K562 (cell line): Measurements from ENCODE around the gene DLL4. TPM values are rescaled to one million over a fixed set of nuclear protein-coding genes. Genes with fewer than 3 reads are reported as not detected.

Experiments
- ATF1 ChIP-seq, 2 experiments: fragments of 450-650 bp in 1 of 2; IDR thresholded peaks; 2 replicates each; pipeline ENCODE4 v1.6.1; 2016; ENCODE audit warnings: missing compliant biosample characterization in 1 of 2, missing genetic modification characterization in 1 of 2
- CREM ChIP-seq: IDR thresholded peaks from 2 replicates; pipeline ENCODE4 v1.6.1; 2014; ENCODE audit warnings: antibody characterized with exemption, low read depth
- HIVEP1 ChIP-seq: fragments of 250-450 bp; sonication (Bioruptor Pico); IDR thresholded peaks from 2 replicates; pipeline ENCODE4 v1.4.0; 2020; ENCODE audit warnings: mild to moderate bottlenecking
- POLR3G ChIP-seq: IDR thresholded peaks from 2 replicates; pipeline ENCODE4 v1.6.1; 2011; ENCODE audit not compliant: insufficient read length, insufficient replicate concordance; ENCODE audit errors: extremely low read depth
- RHOXF2B ChIP-seq: fragments of 250-450 bp; sonication (Bioruptor Pico); conservative IDR thresholded peaks from 2 replicates; pipeline ENCODE4 v1.5.1; 2021
- polyA plus RNA-seq, 8 experiments: library from polyadenylated mRNA; depleted of rRNA in 4 of 8; stranded (reverse) in 5 of 8; unstranded in 3 of 8; fragments of >200 nt; fragmentation: Nextera tagmentation in 2 of 8; fragmentation: Illumina TruSeq in 1 of 8; extraction: Ambion mirVana in 2 of 8; extraction: Trizol in 1 of 8; gene quantifications; 2 replicates each; pipeline versions ENCODE4 v1.2.1 to v1.2.3, GENCODE V29; 2011 to 2014; ENCODE audit warnings: inconsistent platforms in 1 of 8, missing spikeins in 1 of 8
- total RNA-seq, 7 experiments: library from RNA; depleted of rRNA in 6 of 7; stranded (reverse); fragments of >200 nt in 6 of 7; fragmentation: Illumina TruSeq in 2 of 7; extraction: Trizol in 2 of 7; gene quantifications; 2 replicates each; pipeline versions ENCODE4 v1.2.1 to v1.2.3, GENCODE V29; 2011 to 2021; ENCODE audit warnings: low replicate concordance in 1 of 7
- TF ChIP-seq, protein P1 (sequence below), 3 experiments: IDR thresholded peaks in 2 of 3; conservative IDR thresholded peaks in 1 of 3; 2 replicates each; pipeline ENCODE4 v1.5.1; 2011 to 2012; ENCODE audit warnings: low read length in 3 of 3, mild to moderate bottlenecking in 3 of 3, control low read depth in 2 of 3, improper control_type of control experiment in 1 of 3, inconsistent platforms in 1 of 3, low read depth in 1 of 3, mixed read lengths in 1 of 3, moderate library complexity in 1 of 3; ENCODE audit not compliant: insufficient read depth in 2 of 3
- TF ChIP-seq, protein P2 (sequence below): sonication (generic); formaldehyde crosslinking; IDR thresholded peaks from 2 replicates; pipeline ENCODE4 v1.8.1; 2023; ENCODE audit warnings: mild to moderate bottlenecking, missing genetic modification reagents
- TF ChIP-seq, protein P3 (sequence below), 2 experiments: fragments of 250-450 bp in 1 of 2; fragments of 450-650 bp in 1 of 2; sonication (Bioruptor Pico) in 1 of 2; IDR thresholded peaks; 2 replicates each; pipeline versions ENCODE4 v1.6.1 to v1.8.0; 2016 to 2021; ENCODE audit warnings: mild to moderate bottlenecking in 2 of 2, moderate library complexity in 2 of 2, missing compliant biosample characterization in 1 of 2, missing genetic modification characterization in 1 of 2
- TF ChIP-seq, protein P4 (sequence below): fragments of 450-650 bp; IDR thresholded peaks from 2 replicates; pipeline ENCODE4 v1.6.1; 2016; ENCODE audit warnings: mild to moderate bottlenecking, moderate library complexity

Gene DLL4
- total and polyA plus RNA-seq, 9 of the 15 experiments (the other 6 are each of a cell fraction or from before 2014, with no cell fraction given): 0.04 to 1.1 (median 0.41) TPM; not detected in 1

DNA sequence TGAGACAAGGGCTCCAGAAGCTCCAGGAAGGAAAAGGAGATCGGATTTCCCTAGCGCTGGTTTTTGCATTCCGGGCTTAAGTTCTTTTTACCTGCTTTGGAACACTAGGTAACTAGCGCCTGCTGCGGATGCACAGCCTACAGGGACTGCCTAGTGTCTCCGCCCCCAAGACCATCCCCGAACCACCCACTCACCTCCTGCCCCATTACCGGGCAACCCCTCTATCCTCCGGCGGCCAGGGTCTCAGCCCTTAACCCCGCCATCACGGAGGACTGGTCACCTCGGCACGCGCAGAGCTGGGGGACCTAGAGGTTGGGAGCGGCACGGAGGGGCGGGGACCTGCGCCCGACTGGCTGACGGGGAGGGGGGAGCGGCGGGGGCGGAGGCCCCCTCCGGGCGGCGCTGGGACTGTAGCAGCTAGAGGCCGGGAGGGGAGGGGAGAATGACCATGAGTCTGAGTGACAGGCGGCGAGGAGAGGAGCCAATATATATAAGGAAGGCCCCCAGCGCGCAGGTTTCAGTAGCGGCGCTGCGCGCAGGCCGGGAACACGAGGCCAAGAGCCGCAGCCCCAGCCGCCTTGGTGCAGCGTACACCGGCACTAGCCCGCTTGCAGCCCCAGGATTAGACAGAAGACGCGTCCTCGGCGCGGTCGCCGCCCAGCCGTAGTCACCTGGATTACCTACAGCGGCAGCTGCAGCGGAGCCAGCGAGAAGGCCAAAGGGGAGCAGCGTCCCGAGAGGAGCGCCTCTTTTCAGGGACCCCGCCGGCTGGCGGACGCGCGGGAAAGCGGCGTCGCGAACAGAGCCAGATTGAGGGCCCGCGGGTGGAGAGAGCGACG lies at the start of gene DLL4 (continued):
- TF ChIP-seq, protein P1, sequence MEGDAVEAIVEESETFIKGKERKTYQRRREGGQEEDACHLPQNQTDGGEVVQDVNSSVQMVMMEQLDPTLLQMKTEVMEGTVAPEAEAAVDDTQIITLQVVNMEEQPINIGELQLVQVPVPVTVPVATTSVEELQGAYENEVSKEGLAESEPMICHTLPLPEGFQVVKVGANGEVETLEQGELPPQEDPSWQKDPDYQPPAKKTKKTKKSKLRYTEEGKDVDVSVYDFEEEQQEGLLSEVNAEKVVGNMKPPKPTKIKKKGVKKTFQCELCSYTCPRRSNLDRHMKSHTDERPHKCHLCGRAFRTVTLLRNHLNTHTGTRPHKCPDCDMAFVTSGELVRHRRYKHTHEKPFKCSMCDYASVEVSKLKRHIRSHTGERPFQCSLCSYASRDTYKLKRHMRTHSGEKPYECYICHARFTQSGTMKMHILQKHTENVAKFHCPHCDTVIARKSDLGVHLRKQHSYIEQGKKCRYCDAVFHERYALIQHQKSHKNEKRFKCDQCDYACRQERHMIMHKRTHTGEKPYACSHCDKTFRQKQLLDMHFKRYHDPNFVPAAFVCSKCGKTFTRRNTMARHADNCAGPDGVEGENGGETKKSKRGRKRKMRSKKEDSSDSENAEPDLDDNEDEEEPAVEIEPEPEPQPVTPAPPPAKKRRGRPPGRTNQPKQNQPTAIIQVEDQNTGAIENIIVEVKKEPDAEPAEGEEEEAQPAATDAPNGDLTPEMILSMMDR (IDR thresholded peaks at IDR 0.05 in 2 of 3, conservative IDR thresholded peaks at IDR 0.05 in 1 of 3; ENCODE audit: insufficient read depth in 2 of 3, low read depth in 1 of 3, low read length in 3 of 3): peak in 1 of 3 experiments; percentile 10; a peak in 1 of 6 replicates
- TF ChIP-seq, protein P2, sequence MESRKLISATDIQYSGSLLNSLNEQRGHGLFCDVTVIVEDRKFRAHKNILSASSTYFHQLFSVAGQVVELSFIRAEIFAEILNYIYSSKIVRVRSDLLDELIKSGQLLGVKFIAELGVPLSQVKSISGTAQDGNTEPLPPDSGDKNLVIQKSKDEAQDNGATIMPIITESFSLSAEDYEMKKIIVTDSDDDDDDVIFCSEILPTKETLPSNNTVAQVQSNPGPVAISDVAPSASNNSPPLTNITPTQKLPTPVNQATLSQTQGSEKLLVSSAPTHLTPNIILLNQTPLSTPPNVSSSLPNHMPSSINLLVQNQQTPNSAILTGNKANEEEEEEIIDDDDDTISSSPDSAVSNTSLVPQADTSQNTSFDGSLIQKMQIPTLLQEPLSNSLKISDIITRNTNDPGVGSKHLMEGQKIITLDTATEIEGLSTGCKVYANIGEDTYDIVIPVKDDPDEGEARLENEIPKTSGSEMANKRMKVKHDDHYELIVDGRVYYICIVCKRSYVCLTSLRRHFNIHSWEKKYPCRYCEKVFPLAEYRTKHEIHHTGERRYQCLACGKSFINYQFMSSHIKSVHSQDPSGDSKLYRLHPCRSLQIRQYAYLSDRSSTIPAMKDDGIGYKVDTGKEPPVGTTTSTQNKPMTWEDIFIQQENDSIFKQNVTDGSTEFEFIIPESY: peak; percentile 86
- TF ChIP-seq CREM (peak; percentile 4; the same call in 1 of the 2 replicates), ATF1 (CRISPR knock-in tag; IDR thresholded peaks at IDR 0.05) (no peak), ATF1 (tag; IDR thresholded peaks at IDR 0.05) (no peak; the same call in none of the 2 replicates), HIVEP1 (CRISPR knock-in tag) (no peak), POLR3G (no peak), RHOXF2B (CRISPR knock-in tag) (no peak)
- TF ChIP-seq, protein P3, sequence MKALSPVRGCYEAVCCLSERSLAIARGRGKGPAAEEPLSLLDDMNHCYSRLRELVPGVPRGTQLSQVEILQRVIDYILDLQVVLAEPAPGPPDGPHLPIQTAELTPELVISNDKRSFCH (CRISPR knock-in tag; IDR thresholded peaks at IDR 0.05): no peak
- TF ChIP-seq, protein P3 (tag; IDR thresholded peaks at IDR 0.05): peak; percentile 45; the same call in 1 of the 2 replicates
- TF ChIP-seq, protein P4, sequence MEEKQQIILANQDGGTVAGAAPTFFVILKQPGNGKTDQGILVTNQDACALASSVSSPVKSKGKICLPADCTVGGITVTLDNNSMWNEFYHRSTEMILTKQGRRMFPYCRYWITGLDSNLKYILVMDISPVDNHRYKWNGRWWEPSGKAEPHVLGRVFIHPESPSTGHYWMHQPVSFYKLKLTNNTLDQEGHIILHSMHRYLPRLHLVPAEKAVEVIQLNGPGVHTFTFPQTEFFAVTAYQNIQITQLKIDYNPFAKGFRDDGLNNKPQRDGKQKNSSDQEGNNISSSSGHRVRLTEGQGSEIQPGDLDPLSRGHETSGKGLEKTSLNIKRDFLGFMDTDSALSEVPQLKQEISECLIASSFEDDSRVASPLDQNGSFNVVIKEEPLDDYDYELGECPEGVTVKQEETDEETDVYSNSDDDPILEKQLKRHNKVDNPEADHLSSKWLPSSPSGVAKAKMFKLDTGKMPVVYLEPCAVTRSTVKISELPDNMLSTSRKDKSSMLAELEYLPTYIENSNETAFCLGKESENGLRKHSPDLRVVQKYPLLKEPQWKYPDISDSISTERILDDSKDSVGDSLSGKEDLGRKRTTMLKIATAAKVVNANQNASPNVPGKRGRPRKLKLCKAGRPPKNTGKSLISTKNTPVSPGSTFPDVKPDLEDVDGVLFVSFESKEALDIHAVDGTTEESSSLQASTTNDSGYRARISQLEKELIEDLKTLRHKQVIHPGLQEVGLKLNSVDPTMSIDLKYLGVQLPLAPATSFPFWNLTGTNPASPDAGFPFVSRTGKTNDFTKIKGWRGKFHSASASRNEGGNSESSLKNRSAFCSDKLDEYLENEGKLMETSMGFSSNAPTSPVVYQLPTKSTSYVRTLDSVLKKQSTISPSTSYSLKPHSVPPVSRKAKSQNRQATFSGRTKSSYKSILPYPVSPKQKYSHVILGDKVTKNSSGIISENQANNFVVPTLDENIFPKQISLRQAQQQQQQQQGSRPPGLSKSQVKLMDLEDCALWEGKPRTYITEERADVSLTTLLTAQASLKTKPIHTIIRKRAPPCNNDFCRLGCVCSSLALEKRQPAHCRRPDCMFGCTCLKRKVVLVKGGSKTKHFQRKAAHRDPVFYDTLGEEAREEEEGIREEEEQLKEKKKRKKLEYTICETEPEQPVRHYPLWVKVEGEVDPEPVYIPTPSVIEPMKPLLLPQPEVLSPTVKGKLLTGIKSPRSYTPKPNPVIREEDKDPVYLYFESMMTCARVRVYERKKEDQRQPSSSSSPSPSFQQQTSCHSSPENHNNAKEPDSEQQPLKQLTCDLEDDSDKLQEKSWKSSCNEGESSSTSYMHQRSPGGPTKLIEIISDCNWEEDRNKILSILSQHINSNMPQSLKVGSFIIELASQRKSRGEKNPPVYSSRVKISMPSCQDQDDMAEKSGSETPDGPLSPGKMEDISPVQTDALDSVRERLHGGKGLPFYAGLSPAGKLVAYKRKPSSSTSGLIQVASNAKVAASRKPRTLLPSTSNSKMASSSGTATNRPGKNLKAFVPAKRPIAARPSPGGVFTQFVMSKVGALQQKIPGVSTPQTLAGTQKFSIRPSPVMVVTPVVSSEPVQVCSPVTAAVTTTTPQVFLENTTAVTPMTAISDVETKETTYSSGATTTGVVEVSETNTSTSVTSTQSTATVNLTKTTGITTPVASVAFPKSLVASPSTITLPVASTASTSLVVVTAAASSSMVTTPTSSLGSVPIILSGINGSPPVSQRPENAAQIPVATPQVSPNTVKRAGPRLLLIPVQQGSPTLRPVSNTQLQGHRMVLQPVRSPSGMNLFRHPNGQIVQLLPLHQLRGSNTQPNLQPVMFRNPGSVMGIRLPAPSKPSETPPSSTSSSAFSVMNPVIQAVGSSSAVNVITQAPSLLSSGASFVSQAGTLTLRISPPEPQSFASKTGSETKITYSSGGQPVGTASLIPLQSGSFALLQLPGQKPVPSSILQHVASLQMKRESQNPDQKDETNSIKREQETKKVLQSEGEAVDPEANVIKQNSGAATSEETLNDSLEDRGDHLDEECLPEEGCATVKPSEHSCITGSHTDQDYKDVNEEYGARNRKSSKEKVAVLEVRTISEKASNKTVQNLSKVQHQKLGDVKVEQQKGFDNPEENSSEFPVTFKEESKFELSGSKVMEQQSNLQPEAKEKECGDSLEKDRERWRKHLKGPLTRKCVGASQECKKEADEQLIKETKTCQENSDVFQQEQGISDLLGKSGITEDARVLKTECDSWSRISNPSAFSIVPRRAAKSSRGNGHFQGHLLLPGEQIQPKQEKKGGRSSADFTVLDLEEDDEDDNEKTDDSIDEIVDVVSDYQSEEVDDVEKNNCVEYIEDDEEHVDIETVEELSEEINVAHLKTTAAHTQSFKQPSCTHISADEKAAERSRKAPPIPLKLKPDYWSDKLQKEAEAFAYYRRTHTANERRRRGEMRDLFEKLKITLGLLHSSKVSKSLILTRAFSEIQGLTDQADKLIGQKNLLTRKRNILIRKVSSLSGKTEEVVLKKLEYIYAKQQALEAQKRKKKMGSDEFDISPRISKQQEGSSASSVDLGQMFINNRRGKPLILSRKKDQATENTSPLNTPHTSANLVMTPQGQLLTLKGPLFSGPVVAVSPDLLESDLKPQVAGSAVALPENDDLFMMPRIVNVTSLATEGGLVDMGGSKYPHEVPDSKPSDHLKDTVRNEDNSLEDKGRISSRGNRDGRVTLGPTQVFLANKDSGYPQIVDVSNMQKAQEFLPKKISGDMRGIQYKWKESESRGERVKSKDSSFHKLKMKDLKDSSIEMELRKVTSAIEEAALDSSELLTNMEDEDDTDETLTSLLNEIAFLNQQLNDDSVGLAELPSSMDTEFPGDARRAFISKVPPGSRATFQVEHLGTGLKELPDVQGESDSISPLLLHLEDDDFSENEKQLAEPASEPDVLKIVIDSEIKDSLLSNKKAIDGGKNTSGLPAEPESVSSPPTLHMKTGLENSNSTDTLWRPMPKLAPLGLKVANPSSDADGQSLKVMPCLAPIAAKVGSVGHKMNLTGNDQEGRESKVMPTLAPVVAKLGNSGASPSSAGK: peak; percentile 95
